ENCODE results near the gene FBXW7. TPM values are rescaled to one million over a fixed set of nuclear protein-coding genes. Genes with fewer than 3 reads are reported as not detected.

The FBXW7 gene
- total RNA-seq, 2 donors from 2014 or later, result 39.9 to 49.4 TPM

DNA sequence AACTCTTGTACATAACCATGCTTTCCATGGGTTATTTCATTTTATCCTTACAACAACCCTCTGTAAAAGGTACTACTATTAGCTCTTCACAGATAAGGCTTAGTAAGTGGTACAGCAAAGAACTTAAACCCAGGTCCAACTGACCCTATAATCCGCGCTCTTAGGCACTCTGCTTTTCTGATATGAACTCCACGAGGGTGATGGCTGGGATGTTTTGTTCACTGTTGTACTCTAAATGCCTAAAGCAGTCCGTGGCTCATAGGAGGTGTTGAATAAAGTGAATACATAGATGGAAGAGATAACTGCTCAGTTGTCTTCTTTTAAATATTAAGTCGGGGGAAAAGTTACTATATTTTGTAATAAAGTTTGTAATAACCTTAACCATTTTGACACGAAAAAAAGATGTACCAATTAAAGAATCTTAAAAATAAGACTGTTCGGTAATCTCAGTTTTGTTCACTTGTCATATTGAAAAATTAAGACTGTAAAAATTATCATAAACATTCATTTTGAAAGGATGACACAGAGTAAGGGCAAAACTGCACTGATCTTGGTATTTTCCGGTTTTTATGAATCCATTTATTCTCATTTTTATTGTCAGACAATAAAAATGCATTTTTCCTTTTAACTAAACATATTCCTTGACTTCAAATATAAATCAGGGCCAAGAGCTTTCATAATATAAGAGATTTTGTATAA, 166.5 kb downstream of the FBXW7 start:
- DNase-seq (ENCODE audit: low spot score), result no peak
- Histone ChIP-seq H3K27ac (no peak overlapping the region), H3K9me3 (peaks cover 0 to 6% of the 10 kb centered on the region in 2 donors), H3K27me3 (no peaks in the 10 kb centered on the region), H3K4me3 (no peak overlapping the region), H3K36me3 (no peaks in the 10 kb centered on the region), H3K4me1 (no peaks in the 10 kb centered on the region)
- TF ChIP-seq, protein P1, sequence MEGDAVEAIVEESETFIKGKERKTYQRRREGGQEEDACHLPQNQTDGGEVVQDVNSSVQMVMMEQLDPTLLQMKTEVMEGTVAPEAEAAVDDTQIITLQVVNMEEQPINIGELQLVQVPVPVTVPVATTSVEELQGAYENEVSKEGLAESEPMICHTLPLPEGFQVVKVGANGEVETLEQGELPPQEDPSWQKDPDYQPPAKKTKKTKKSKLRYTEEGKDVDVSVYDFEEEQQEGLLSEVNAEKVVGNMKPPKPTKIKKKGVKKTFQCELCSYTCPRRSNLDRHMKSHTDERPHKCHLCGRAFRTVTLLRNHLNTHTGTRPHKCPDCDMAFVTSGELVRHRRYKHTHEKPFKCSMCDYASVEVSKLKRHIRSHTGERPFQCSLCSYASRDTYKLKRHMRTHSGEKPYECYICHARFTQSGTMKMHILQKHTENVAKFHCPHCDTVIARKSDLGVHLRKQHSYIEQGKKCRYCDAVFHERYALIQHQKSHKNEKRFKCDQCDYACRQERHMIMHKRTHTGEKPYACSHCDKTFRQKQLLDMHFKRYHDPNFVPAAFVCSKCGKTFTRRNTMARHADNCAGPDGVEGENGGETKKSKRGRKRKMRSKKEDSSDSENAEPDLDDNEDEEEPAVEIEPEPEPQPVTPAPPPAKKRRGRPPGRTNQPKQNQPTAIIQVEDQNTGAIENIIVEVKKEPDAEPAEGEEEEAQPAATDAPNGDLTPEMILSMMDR (IDR thresholded peaks at IDR 0.05), result no peak

DNA sequence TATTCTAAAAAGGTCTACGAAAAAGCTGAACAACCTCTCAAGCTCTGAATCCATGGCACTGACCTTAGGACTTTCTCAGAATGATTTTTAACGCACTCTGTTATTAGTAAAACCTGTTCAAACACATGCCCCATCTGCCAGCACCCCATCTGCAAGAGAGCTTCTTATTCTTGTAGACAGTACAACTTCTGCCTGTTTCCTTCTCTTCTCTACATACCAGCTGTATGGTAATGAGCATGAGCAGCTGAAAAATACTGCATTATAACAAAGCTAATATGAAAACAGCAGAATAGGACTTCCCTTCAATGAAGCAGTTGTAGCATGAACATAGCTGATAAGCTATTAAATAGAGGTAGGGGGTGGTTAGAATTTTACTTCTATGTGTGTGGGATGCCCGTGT, 167.9 kb downstream of the FBXW7 start:
- H3K9me3 ChIP-seq, result peaks cover 0 to 6% of the 10 kb centered on the region in 2 donors
- H3K36me3 ChIP-seq, result no peaks in the 10 kb centered on the region
- DNase-seq (ENCODE audit: low spot score), result no peak
- no peaks in the 10 kb centered on the region for H3K27me3 ChIP-seq
- no peak overlapping the region for H3K4me3 ChIP-seq
- H3K4me1 ChIP-seq, result no peaks in the 10 kb centered on the region
- TF ChIP-seq, protein P1 (IDR thresholded peaks at IDR 0.05), result no peak
- H3K27ac ChIP-seq, result no peak overlapping the region

DNA sequence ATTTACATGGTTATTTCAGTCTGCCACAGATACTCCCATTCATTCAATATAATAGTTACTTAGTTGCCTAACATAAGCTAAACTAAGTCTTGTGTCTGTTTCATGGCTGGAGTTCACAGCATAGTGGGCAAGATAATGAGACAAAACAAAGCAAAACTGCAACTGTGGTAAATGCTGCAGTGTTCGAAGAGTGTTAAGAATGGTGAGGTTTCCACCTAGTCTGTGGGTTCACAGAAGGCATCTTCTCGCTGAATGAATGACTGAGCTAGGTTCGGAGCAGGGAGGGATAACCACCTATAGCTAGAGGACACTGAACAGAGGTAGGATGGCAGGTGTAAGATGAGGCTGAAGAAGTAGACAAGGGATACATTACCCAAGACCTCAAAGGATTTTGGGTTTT, 171.0 kb downstream of the FBXW7 start:
- TF ChIP-seq, protein P1 (IDR thresholded peaks at IDR 0.05), result no peak
- Histone ChIP-seq H3K4me1 (no peaks in the 10 kb centered on the region), H3K4me3 (no peak overlapping the region), H3K36me3 (no peaks in the 10 kb centered on the region), H3K27ac (no peak overlapping the region), H3K27me3 (no peaks in the 10 kb centered on the region), H3K9me3 (peaks cover 0 to 6% of the 10 kb centered on the region in 2 donors)
- DNase-seq (ENCODE audit: low spot score), result no peak

DNA sequence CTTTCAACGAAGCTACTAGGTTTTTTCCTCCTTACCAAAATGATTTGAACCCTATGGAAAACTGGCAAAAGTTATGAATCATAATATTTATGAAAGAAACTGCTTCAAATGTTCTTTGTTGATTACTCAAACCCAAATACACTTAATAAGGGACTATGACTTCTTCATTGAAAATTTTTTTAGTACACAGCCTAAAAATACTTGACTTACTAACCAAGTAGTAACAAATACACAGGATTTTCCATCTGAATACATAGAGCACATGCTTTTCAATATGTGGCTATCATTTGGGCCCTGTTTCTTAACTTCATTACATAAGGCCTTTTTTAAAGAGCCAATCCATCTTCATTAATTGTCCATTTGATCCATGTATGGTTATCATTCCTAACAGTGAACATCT, 171.5 kb downstream of the FBXW7 start:
- Histone ChIP-seq H3K27ac (no peak overlapping the region), H3K4me3 (no peak overlapping the region), H3K27me3 (no peaks in the 10 kb centered on the region), H3K9me3 (peaks cover 0 to 6% of the 10 kb centered on the region in 2 donors), H3K4me1 (no peaks in the 10 kb centered on the region), H3K36me3 (no peaks in the 10 kb centered on the region)
- TF ChIP-seq, protein P1 (IDR thresholded peaks at IDR 0.05), result no peak
- no peak for DNase-seq (ENCODE audit: low spot score)

DNA sequence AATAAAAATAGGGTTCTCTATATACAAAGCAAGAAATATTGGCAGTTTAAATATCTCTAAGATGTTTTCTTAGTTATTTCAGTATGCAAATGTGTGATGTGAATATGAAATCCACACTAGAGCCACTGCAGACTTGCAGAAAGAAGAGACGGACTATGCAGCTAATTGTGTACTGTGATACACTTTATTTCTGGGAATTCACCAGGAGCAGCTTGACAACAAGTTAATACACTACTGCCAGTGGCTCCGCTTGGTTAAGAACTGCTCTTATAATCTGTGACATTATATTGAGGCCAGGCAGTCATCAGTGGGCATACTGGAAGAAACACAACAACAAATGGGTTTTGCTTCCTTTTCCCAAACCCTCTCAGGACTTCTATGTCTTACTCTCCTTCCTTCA, 172.0 kb downstream of the FBXW7 start:
- Histone ChIP-seq H3K9me3 (peaks cover 0 to 6% of the 10 kb centered on the region in 2 donors), H3K27ac (no peak overlapping the region), H3K4me1 (no peaks in the 10 kb centered on the region), H3K4me3 (no peak overlapping the region), H3K27me3 (no peaks in the 10 kb centered on the region), H3K36me3 (no peaks in the 10 kb centered on the region)
- no peak for DNase-seq (ENCODE audit: low spot score)
- TF ChIP-seq, protein P1 (IDR thresholded peaks at IDR 0.05), result no peak

DNA sequence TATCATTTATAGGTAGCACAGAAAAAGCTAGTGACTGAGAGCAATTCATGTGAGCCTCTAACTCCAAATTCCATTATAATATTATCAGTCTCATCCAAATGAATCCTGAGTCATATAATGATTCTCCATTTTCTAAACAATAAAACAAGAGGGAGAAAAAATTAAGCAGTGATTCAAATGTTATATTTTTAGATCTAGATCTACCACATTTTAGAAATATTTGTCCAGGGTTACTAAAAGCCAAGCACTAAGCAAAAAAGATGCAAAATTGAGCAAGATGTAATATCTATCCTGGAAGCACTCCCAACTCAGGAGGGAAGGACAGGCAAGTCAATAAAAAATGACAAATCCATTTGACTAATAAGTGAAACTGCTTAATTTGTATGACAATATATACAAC, 172.8 kb downstream of the FBXW7 start:
- Histone ChIP-seq H3K27ac (no peak overlapping the region), H3K4me3 (no peak overlapping the region), H3K4me1 (no peaks in the 10 kb centered on the region), H3K27me3 (no peaks in the 10 kb centered on the region), H3K36me3 (no peaks in the 10 kb centered on the region), H3K9me3 (peaks cover 0 to 6% of the 10 kb centered on the region in 2 donors)
- TF ChIP-seq, protein P1 (IDR thresholded peaks at IDR 0.05), result no peak
- DNase-seq (ENCODE audit: low spot score), result no peak
